Osteocyte (in vitro differentiated cells): ENCODE measurements around the gene LGR4. TPM values are rescaled to one million over a fixed set of nuclear protein-coding genes. Genes with fewer than 3 reads are reported as not detected.
"Not testable (repeated sequence)": the region's sequence is repeated elsewhere in the genome, so short reads cannot be mapped to it uniquely, and the experiment has no call there.

Experiments
- DNase-seq: peaks from one replicate; pipeline ENCODE4 v3.0.0; 2021; ENCODE audit warnings: mixed read lengths; ENCODE audit not compliant: unreplicated experiment; ENCODE audit errors: extremely low spot score
- H3K27ac Mint-ChIP-seq: one replicate; pipeline ENCODE4 v1.8.0; 2021; ENCODE audit warnings: mild to moderate bottlenecking, mixed read lengths; ENCODE audit not compliant: unreplicated experiment
- H3K27me3 Mint-ChIP-seq: one replicate; pipeline ENCODE4 v1.8.0; 2021; ENCODE audit warnings: mixed read lengths; ENCODE audit not compliant: unreplicated experiment
- H3K36me3 Mint-ChIP-seq: one replicate; pipeline ENCODE4 v1.8.0; 2021; ENCODE audit warnings: mixed read lengths; ENCODE audit not compliant: unreplicated experiment
- H3K4me1 Mint-ChIP-seq: one replicate; pipeline ENCODE4 v1.8.0; 2021; ENCODE audit warnings: mixed read lengths; ENCODE audit not compliant: unreplicated experiment
- H3K4me3 Mint-ChIP-seq: one replicate; pipeline ENCODE4 v1.8.0; 2021; ENCODE audit warnings: mild to moderate bottlenecking, moderate library complexity, mixed read lengths; ENCODE audit not compliant: unreplicated experiment
- H3K9me3 Mint-ChIP-seq: one replicate; pipeline ENCODE4 v1.8.0; 2021; ENCODE audit warnings: mixed read lengths; ENCODE audit not compliant: unreplicated experiment
- CTCF ChIP-seq: fragments of 200-600 bp; sonication (generic); IDR thresholded peaks from 2 replicates; pipeline ENCODE4 v1.5.0; 2021; ENCODE audit warnings: antibody characterized with exemption, mild to moderate bottlenecking, moderate library complexity
- total RNA-seq: library from RNA; stranded (reverse); gene quantifications from 2 replicates; pipeline ENCODE4 v1.2.1, GENCODE V29; 2021

Gene LGR4
- total RNA-seq, 1 donor from 2014 or later = 61.9 TPM

GRCh38 chr11:27329867-27330632, 142.5 kb downstream of the LGR4 start:
- H3K27ac Mint-ChIP-seq = no peak overlapping the region
- H3K4me1 Mint-ChIP-seq = peaks cover 38% of the 10 kb centered on the region
- H3K27me3 Mint-ChIP-seq = no peaks in the 10 kb centered on the region
- TF ChIP-seq CTCF = no peak
- no peak overlapping the region for H3K4me3 Mint-ChIP-seq
- H3K9me3 Mint-ChIP-seq = peaks cover 5% of the 10 kb centered on the region
- DNase-seq = no peak
- H3K36me3 Mint-ChIP-seq = no peaks in the 10 kb centered on the region

GRCh38 chr11:27328614-27329013, 144.0 kb downstream of the LGR4 start:
- Mint-ChIP-seq H3K4me3 (no peak overlapping the region), H3K9me3 (peaks cover 5% of the 10 kb centered on the region), H3K36me3 (no peaks in the 10 kb centered on the region), H3K4me1 (peaks cover 35% of the 10 kb centered on the region), H3K27me3 (no peaks in the 10 kb centered on the region), H3K27ac (peak overlapping the region; percentile 87)
- no peak for TF ChIP-seq CTCF
- no peak for DNase-seq

GRCh38 chr11:27327064-27327463, 145.5 kb downstream of the LGR4 start:
- peaks cover 30% of the 10 kb centered on the region for H3K4me1 Mint-ChIP-seq
- not testable (repeated sequence) for DNase-seq, H3K9me3 Mint-ChIP-seq, H3K27ac Mint-ChIP-seq, H3K4me3 Mint-ChIP-seq, H3K27me3 Mint-ChIP-seq, H3K36me3 Mint-ChIP-seq

- not testable (repeated sequence) for H3K27me3 Mint-ChIP-seq, H3K9me3 Mint-ChIP-seq, H3K27ac Mint-ChIP-seq, H3K36me3 Mint-ChIP-seq, H3K4me3 Mint-ChIP-seq, DNase-seq
- H3K4me1 Mint-ChIP-seq = peaks cover 20% of the 10 kb centered on the region
These were observed 150.4 kb downstream of the LGR4 start for GRCh38 chr11:27322196-27322595.

- H3K9me3 Mint-ChIP-seq, H3K36me3 Mint-ChIP-seq, H3K27ac Mint-ChIP-seq, DNase-seq, H3K4me3 Mint-ChIP-seq, H3K27me3 Mint-ChIP-seq: not testable (repeated sequence)
- peaks cover 24% of the 10 kb centered on the region for H3K4me1 Mint-ChIP-seq
These were observed 151.2 kb downstream of the LGR4 start for GRCh38 chr11:27321340-27321739.

- peaks cover 38% of the 10 kb centered on the region for H3K4me1 Mint-ChIP-seq
- no peak for DNase-seq
- no peaks in the 10 kb centered on the region for H3K9me3 Mint-ChIP-seq
- no peaks in the 10 kb centered on the region for H3K27me3 Mint-ChIP-seq
- TF ChIP-seq CTCF = no peak
- no peak overlapping the region for H3K27ac Mint-ChIP-seq
- H3K4me3 Mint-ChIP-seq = no peak overlapping the region
- peaks cover 2% of the 10 kb centered on the region for H3K36me3 Mint-ChIP-seq
These were observed 153.5 kb downstream of the LGR4 start for GRCh38 chr11:27319072-27319471.
